ENCODE results near the gene CYP2E1. TPM values are rescaled to one million over a fixed set of nuclear protein-coding genes. Genes with fewer than 3 reads are reported as not detected.
"Not testable (repeated sequence)": the region's sequence is repeated elsewhere in the genome, so short reads cannot be mapped to it uniquely, and the experiment has no call there.

CYP2E1 gene
- total RNA-seq = 4.7 TPM

DNA sequence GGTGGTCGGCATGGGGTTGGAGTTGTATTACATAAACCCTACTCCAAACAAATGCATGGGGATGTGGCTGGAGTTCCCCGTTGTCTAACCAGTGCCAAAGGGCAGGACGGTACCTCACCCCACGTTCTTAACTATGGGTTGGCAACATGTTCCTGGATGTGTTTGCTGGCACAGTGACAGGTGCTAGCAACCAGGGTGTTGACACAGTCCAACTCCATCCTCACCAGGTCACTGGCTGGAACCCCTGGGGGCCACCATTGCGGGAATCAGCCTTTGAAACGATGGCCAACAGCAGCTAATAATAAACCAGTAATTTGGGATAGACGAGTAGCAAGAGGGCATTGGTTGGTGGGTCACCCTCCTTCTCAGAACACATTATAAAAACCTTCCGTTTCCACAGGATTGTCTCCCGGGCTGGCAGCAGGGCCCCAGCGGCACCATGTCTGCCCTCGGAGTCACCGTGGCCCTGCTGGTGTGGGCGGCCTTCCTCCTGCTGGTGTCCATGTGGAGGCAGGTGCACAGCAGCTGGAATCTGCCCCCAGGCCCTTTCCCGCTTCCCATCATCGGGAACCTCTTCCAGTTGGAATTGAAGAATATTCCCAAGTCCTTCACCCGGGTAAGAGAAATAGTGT is at the start of gene CYP2E1:
Gene CYP2E1, plus strand, starts transcription at position 407 of the 632 bp plus-strand sequence. Its CDS starts 33 bp downstream, at position 440.
- no peak for DNase-seq (ENCODE audit: low spot score)

DNA sequence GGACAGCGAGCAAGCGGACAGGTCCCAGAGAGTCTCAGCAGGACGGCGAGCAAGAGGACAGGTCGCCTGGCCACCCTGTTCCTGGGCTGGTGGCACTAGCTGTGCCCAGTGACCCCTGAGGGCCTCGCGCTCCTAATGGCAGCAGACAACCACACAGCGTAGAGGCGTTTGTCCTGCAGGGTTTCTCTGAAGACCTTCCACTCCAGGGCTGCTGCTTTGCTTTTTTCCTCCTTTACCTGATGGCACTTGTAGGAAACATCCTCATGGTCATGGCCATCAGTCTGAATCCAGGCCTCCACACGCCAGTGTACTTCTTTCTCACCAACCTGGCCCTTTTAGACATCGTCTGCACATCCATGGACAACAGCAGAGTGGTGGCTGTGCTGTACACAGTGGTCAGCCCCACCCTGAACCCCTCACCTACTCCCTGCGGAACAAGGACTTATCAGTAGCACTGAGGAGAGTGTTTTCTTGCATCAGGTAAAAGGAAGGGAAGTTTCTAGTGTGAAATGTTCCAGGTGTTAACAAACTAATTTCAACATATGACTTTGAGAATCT is 46.0 kb upstream of the CYP2E1 start:
- no peak for DNase-seq (ENCODE audit: low spot score)

DNA sequence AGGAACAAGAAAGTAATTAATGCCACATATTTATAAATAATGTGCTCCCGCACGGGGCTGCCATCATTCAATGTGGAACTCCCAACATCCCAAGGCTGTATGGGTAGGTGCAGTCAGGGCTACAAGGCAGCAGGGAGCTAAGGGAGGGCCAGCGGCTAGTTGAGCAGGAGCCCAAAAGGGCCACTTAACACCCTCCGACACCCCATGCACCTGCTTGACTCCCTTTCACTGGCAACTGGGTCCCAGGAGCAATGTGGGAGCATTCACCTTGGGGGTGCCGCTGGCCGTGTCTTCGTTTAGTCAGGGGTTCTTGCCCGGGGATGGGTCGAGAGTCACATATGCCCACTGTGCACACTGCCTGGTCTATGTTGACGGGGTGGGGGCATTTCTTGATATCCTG is 45.5 kb upstream of the CYP2E1 start:
- DNase-seq (ENCODE audit: low spot score) = no peak

DNA sequence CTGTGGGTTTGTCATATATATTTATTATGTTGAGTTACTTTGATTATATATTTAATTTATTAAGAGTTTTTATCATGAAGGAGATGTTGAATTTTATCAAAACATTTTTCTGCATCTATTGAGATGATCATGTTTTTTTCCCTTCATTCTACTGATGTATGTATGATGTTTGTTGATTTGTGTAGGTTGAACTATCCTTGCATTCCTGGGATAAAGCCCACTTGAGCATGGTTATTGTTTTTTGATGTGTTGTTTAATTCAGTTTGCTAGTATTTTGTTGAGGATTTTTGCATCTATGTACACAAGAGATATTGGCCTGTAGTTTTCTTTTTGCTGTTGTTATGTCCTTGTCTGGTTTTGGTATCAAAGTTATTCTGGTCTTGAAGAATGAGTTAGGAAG is 42.3 kb upstream of the CYP2E1 start:
- no peak for DNase-seq (ENCODE audit: low spot score)

DNA sequence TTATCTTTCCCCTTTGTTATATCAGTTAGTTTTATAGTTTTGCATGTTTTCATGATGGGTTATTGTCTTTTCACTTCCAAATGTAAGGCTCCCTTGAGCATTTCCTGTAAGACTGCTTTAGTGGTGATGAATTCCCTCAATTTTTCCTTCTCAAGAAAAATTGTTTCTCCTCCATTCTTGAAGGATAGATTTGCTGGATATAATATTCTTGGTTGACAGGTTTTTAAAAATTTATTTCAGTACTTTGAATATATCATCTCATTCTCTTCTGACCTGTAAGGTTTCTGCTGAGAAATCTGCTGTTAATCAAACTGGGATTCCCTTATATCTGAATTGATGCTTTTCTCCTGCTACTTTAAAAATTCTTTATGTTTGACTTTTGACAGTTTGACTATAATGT is 40.1 kb upstream of the CYP2E1 start:
- DNase-seq (ENCODE audit: low spot score) = no peak

DNA sequence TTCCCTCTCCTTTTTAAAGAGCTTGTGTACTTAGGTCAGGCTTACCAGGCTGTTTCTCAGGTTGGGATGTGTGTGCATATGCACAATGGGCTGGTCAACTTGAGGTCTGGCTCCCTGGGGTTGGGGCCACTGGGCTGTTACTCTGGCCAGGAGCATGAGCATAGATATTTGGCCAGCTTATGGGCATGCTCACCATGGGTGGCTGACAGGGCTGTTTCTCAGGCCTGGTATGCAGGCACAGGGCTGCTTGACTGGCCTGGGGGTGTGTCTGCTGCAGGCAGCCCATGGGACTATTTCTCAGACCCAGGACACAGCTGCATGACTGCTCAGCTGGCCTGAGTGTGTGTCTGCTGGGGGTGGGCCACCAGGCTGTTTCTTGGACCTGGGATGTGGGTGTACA is 38.8 kb upstream of the CYP2E1 start:
- no peak for DNase-seq (ENCODE audit: low spot score)

DNA sequence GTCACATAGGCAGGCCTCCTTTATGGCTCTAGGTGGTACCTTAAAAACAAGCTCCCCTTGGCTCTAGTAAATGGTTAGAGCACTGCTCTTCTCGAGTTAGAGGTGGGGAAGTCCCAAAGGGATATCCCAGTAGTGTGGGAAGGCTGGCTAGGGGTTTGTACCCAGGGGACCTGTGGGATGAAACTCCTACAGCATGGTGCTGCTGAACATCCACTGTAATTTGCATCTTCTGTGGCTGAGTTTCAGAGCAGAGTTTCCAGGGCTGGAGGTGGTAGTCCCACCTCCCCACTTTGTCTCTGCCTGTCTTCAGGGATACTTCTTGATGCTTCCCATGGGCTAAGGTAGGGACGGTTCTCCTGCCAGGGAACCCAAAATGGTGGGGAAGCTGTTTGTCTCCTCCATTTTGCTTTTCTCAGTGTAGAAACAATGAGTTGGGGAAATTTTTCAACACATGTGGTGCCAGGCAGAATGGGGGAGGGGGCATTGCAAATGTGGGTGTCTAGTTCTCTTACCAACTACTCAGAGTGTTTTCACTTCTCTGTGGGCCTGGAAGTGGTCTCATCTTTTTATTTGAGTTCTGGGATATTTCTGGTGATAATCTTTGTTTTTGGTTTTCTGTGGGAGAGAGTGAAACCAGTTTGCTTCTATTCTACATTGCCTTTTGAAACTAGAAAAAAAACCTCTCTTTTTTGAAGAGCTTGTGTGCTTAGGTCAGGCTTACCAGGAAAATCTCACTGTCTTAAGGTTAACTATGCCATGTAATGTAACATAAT is 37.2 kb upstream of the CYP2E1 start:
- no peak for DNase-seq (ENCODE audit: low spot score)

DNA sequence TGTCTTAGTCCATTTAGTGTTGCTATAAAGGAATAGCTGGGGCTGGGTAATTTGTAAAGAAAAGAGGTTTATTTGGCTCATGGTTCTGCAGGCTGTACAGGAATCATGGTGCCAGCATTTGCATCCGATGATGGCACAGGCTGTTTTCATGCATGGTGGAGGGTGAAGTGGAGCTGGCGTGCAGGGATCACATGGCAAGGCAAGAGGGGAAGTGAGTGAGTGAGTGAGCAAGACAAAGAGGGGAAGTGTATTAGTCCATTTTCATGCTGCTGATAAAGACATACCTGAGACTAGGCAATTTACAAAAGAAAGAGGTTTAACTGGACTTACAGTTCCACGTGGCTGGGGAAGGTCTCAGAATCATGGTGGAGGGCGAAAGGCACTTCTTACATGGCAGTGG is 33.6 kb upstream of the CYP2E1 start:
- DNase-seq (ENCODE audit: low spot score) = not testable (repeated sequence)

DNA sequence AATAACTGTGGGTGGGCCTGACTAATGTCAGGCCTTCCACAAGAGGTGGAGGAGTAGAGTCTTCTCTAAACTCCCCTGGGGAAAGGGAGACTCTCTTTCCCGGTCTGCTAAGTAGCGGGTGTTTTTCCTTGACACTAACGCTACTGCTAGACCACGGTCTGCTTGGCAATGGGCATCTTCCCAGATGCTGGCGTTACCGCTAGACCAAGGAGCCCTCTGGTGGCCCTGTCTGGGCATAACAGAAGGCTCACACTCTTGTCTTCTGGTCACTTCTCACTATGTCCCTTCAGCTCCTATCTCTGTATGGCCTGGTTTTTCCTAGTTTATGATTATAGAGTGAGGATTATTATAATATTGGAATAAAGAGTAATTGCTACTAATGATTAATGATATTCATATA is 29.8 kb upstream of the CYP2E1 start:
- DNase-seq (ENCODE audit: low spot score) = not testable (repeated sequence)

DNA sequence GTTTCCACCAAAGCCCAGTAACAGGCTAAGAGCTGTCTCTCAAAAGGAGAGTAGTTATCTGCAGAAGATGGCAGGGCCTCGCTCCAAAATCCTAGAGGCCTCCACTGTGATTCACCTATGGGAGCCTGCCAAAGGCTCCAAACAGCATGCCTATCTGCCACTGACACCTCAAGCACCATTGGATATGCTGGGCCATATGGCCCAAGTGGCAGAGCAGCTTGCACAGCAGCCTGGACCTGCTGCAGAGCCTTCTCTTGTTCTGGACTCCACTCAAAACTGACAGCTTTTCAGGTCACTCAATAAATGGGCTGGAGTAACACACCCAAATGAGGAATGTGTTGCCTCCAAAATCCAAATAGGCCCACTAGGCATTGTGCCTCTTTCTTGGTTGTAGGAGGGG is 28.0 kb upstream of the CYP2E1 start:
- not testable (repeated sequence) for DNase-seq (ENCODE audit: low spot score)

DNA sequence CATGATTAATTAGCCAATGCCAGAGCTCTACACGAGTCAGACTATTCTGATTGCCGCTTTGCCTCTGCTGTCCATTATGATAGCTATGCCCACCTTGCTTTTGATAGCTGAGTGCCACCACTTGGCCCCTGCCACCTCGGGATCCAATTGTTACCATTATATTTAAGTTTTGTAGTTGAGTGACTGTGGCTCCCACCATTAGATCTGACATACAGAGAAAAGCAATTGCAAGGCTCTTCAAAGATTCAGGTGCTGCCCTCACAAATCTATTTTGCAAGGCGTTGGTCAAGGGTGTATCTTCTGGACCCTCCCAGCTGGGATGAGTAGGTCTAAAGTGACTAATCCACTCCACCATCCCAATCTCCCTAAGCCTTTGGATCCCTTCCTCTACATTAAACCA is 26.3 kb upstream of the CYP2E1 start:
- not testable (repeated sequence) for DNase-seq (ENCODE audit: low spot score)

DNA sequence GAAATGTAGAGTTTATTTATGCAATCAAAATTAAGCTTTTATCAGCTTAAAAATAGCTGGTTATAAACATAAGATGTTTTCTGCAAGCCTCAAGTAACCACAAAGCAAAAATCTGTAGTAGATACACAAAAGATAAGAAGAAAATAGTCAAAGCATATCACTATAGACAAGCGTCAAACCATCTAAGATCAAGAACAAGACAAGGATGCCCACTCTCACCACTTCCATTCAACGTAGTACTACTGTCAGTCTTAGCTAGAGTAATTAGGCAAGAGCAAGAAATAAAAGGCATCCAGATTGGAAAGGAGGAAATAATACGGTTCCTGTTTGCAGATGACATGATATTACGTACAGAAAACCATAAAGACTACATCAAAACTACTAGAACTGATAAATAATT is 17.5 kb upstream of the CYP2E1 start:
- DNase-seq (ENCODE audit: low spot score) = no peak

DNA sequence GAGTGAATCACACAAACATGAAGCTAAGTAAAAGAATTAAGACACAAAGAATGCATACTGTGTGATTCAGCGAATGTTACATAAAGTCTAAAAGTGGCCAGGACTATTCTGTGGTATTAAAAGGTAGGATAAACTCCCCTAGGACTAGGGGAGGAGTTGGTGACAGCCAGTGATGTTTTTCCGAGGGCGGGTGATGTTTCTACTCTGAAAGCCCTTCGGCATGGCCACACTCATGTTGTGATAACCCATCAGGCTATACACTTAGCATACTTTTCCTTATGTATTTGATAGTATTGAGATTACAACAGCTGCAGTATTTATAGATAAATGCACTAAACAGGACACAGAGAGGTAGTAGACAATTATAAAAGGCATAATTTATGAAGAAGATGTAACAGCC is 15.8 kb upstream of the CYP2E1 start:
- DNase-seq (ENCODE audit: low spot score) = no peak

DNA sequence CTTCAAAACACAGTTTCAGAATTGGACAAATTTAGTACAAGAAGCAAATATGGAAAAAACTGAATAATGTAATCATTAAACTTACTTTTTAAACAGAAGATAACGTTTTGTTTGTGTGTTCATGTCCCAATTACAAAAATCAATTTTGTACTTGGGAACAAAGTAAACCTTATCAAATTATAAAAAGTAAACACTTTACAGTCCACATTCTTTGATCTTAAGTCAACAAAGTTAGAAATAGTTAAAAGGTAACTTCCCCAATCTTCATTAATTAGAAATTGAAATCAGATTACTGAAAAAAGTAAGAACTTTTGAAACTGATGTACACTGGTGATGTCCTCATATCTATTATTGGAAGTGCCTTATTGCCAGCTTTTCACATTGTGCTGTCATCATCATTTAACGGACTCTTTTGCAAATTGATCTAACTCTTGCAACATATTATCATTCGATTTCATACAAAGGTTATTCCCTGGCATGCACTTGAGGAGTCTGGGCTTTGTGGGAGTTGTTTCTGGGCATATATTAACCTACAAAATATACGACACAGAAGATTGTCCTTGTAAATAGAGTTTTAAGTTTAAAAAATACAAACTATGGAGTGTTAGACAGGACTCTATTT is 15.1 kb upstream of the CYP2E1 start:
- DNase-seq (ENCODE audit: low spot score) = no peak

DNA sequence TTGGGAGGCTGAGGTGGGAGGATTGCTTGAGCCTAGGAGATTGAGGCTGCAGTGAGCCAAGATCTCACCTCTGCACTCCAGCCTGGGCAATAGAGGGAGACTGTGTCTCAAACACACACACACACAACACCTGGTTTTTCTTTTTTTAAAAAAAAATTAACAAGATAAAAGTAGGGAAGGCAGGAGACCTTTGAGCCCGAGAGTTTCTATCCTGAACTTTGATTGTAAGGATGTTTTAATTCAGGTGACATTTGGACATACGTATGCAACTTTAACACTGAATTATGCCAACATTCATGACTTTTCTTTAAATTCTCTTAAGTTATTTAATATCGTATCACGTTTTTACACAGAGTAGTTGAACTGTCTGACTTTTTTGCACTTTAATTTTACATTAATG is 11.7 kb upstream of the CYP2E1 start:
- no peak for DNase-seq (ENCODE audit: low spot score)

DNA sequence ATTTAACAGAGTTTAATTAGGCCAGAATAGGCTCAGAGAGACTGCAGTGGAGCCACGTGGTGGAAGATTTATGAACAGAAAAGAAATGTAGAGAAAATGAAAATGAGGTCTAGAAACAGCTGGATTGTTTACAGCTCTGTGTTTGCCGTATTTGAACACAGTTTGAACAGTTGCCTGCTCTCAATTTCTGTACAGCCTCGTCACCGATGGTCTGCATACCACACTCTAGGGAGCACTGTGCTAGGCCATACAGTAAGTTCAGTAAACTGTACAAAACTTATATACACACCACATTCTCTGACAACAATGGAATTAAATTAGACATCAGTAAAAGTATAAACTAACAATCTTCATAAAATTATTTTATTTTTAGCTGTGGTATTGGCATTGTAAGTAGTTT is 11.1 kb upstream of the CYP2E1 start:
- DNase-seq (ENCODE audit: low spot score) = no peak

DNA sequence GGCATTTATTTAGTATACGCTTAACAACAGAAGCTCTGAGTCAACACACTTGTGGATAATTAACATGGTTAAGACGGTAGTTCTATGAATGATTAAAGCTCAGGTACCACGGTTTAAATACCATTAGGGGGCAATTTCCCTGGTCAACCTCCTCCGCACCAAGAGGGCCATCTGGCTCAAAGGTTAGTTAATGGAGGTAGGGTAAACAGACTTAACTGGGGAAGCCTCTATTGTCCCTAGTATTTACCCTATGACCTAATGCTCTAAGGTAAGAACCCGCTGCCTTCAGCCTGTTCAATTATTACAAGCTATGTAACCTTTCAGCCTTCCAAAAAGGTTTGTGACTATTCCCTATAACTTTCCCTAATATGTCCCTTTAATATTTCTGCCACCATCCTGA is 8.6 kb upstream of the CYP2E1 start:
- DNase-seq (ENCODE audit: low spot score) = not testable (repeated sequence)

DNA sequence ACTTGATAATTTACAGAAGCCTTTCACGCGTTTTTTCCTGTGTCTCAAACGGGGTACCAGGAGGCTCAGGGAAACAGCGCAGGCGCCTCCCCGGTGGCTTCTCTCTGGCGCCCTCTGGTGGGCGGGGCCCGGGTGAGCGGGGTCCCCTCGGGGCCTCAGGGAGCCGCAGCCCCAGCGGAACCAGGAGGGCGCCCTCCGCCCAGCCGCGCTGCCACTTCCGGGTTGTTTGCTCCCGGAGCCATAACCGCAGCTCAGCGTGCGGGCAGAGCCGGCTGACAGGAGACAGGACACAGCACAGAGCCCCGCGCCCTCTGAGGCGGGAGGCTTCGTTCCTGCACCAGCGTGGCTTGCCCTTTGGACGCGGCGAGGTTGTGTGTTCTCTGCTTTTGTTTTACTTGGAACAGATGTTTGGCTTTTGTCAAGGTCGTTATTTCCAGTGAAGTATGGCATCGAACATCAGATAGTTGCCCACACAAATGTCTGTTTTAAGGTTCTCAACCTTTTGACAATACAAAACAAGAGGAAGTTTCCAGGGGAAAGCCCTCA is 6.9 kb upstream of the CYP2E1 start:
- peak; percentile 84 for DNase-seq (ENCODE audit: low spot score)

DNA sequence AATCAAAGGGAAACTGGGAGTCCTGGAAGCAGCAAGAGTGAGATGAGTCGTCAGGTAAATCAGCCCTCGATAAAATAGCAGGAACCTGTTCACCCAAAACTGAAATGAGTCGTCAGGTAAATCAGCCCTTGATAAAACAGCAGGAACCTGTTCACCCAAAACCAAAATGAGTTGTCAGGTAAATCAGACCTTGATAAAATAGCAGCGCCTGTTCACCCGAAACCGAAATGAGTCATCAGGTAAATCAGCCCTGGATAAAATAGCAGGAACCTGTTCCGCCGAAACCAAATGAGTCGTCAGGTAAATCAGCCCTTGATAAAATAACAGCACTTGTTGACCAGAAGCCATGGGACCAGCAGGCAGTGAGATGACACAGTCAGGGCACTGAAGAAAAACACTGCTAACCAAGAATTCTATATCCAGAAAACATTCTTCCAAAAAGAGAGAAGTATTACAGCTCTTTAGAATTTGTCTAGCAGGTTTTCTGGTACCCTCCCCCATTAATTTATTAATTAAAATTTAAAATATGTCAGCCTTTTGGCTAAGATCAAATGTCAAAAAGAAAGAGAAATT is 3.4 kb upstream of the CYP2E1 start:
- no peak for DNase-seq (ENCODE audit: low spot score)

DNA sequence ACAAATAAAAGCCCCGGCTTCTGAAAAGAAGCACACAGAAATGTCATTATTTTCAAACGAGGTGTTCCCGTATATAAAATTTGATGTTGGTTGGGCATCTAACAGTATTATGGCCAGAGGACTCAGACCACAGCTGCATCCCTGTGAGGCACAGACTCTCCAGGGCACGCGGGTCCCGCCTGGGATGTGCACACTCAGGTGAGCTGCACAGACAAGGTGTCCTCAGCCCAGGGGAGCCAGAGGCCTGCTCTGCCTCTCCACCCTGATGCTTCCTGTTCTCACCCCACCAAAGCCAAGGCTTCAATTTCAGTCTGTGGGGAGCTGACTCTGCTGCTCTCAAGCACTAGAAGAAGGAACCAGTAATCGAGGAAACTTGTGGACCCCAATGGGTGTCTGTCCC is 1.7 kb upstream of the CYP2E1 start:
- no peak for DNase-seq (ENCODE audit: low spot score)

DNA sequence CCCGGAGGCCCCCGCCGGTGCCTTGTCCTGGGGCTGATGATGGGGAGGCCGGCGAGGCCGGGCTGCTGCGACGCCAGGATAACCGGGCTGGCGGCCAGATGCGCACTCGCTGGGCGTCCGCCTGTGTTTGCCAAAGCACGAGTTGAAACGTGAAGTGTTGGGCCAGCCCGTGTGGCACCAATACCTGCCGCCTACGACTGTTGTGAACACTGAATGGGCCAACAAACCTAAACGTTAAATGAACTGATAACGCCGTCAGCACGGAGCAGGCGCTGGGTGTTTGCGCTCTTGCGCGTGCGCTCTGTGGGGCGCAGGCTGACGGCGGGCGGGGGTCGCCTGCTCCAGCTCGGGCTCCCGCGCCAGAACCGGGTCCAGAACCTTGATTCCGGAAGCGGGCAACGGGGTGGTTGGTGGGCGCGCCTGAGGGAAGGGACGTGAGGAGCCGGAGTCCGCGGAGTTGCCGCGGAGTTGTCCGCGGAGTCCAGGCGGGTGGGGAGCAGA is 658 bp downstream of the CYP2E1 start:
- DNase-seq (ENCODE audit: low spot score) = no peak

DNA sequence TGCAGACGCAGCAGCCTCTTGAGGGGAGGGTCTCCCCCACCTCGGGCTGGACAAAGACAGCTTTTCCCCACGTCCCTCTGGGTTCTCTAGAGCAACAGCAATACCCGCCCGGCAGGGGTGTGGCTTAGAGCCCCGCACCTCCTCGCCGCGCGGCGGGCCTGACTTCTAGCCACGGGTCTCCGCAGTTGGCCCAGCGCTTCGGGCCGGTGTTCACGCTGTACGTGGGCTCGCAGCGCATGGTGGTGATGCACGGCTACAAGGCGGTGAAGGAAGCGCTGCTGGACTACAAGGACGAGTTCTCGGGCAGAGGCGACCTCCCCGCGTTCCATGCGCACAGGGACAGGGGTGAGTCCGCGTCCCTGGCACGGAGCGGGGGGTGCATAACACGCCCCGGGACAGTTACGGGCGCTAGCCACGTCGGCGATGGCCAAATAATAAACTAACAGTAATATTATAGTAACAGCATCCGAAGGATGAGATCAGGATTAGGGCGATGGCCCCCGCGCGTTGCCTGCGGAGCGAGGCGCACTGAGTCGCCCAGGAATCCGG is 1.2 kb downstream of the CYP2E1 start:
- DNase-seq (ENCODE audit: low spot score) = no peak

Measured in mucosa of gallbladder (tissue), 1 donor.